H1 (cell line): ENCODE measurements around the gene CPT2. TPM values are rescaled to one million over a fixed set of nuclear protein-coding genes. Genes with fewer than 3 reads are reported as not detected.
A peak's percentile ranks its signal among the peaks of the same experiment; 100 is the strongest.

ENCODE experiments used
- CTCF ChIA-PET: fragments of 300-600 bp; sonication (Branson Sonifier 250); formaldehyde crosslinking; loops from one replicate; lab custom pipeline; 2021; ENCODE audit not compliant: partially characterized antibody; lab: Charles Lee
- POLR2A ChIA-PET: fragments of 300-600 bp; sonication (Branson Sonifier 250); formaldehyde crosslinking; loops from one replicate; lab custom pipeline; 2021; ENCODE audit warnings: inconsistent platforms; ENCODE audit not compliant: partially characterized antibody; lab: Charles Lee
- DNase-seq, 2 experiments: peaks; one replicate each; pipeline versions ENCODE4 v3.0.0 to v3.0.0-alpha.2; 2010 to 2022; ENCODE audit warnings: low spot score in 2 of 2, low read depth in 1 of 2, mixed read lengths in 1 of 2
- FAIRE-seq: peaks from 2 replicates; lab custom pipeline; 2011; peaks lifted over from hg19 to GRCh38; lab: Jason Lieb, UNC
- H2AFZ ChIP-seq: 2 replicates; pipeline ENCODE4 v1.8.1; 2012; ENCODE audit warnings: low read length, inconsistent platforms
- H2AK5ac ChIP-seq: 2 replicates; pipeline ENCODE4 v1.6.1; 2013; ENCODE audit warnings: low read depth, low read length
- H2BK120ac ChIP-seq: replicated peaks from 2 replicates; pipeline ENCODE3; 2013; ENCODE audit warnings: low read depth, low read length, inconsistent platforms
- H2BK12ac ChIP-seq: 2 replicates; pipeline ENCODE4 v1.6.1; 2013; ENCODE audit warnings: low read depth, low read length
- H2BK15ac ChIP-seq: 2 replicates; pipeline ENCODE4 v1.6.1; 2013; ENCODE audit warnings: low read length
- H2BK20ac ChIP-seq: 2 replicates; pipeline ENCODE4 v1.6.1; 2013; ENCODE audit warnings: low read length
- H2BK5ac ChIP-seq: 2 replicates; pipeline ENCODE4 v1.6.1; 2013; ENCODE audit warnings: low read depth, low read length
- H3K14ac ChIP-seq: 2 replicates; pipeline ENCODE4 v1.6.1; 2013; ENCODE audit warnings: inconsistent platforms; ENCODE audit not compliant: insufficient read length
- H3K18ac ChIP-seq: 2 replicates; pipeline ENCODE4 v1.6.1; 2013; ENCODE audit warnings: low read length; ENCODE audit errors: extremely low read depth
- H3K23ac ChIP-seq: 2 replicates; pipeline ENCODE4 v1.6.1; 2013; ENCODE audit warnings: inconsistent platforms; ENCODE audit not compliant: insufficient read length
- H3K23me2 ChIP-seq: 2 replicates; pipeline ENCODE4 v1.6.1; 2013; ENCODE audit warnings: low read depth, low read length
- H3K27ac ChIP-seq: 2 replicates; pipeline ENCODE4 v1.6.1; 2011; ENCODE audit warnings: low read depth, low read length, inconsistent platforms
- H3K27me3 ChIP-seq, 4 experiments: replicated peaks in 1 of 4; 1 replicate in 1 of 4; 2 replicates in 3 of 4; pipeline versions ENCODE4 v1.6.1 to v1.8.1; 2011 to 2013; ENCODE audit warnings: low read length in 3 of 4, mild to moderate bottlenecking in 3 of 4, inconsistent platforms in 2 of 4, mixed read lengths in 2 of 4, moderate library complexity in 1 of 4; ENCODE audit not compliant: control insufficient read depth in 3 of 4, insufficient read depth in 3 of 4; ENCODE audit errors: extremely low read depth in 1 of 4
- H3K36me3 ChIP-seq, 4 experiments: 2 replicates each; pipeline versions ENCODE4 v1.6.1 to v1.8.1; 2011 to 2013; ENCODE audit warnings: mild to moderate bottlenecking in 4 of 4, low read length in 3 of 4, moderate library complexity in 2 of 4, control low read depth in 1 of 4, inconsistent platforms in 1 of 4; ENCODE audit not compliant: insufficient read depth in 4 of 4, control insufficient read depth in 2 of 4
- H3K4ac ChIP-seq: replicated peaks from 2 replicates; pipeline ENCODE3; 2013; ENCODE audit warnings: low read length, low read depth, mixed read lengths, inconsistent platforms; ENCODE audit not compliant: insufficient read length
- H3K4me1 ChIP-seq, 4 experiments: replicated peaks in 1 of 4; 1 replicate in 1 of 4; 2 replicates in 3 of 4; pipeline versions ENCODE4 v1.6.1 to v1.8.1; 2011 to 2013; ENCODE audit warnings: low read length in 3 of 4, inconsistent platforms in 2 of 4, mixed read lengths in 1 of 4; ENCODE audit not compliant: insufficient read depth in 4 of 4, control insufficient read depth in 3 of 4
- H3K4me2 ChIP-seq, 2 experiments: 2 replicates each; pipeline versions ENCODE4 v1.6.1 to v1.8.1; 2011 to 2013; ENCODE audit warnings: low read depth in 2 of 2, low read length in 2 of 2, control low read depth in 1 of 2, inconsistent platforms in 1 of 2, mild to moderate bottlenecking in 1 of 2; ENCODE audit not compliant: insufficient read depth in 1 of 2
- H3K4me3 ChIP-seq, 4 experiments: fragments of 200-600, 300-600 bp in 1 of 4; sonication (generic), shearing (Covaris generic), sonication (Bioruptor Twin) in 1 of 4; 2 replicates each; pipeline versions ENCODE4 v1.5.1 to v1.8.1; 2011 to 2016; ENCODE audit warnings: low read length in 4 of 4, low read depth in 3 of 4, control low read depth in 2 of 4, inconsistent platforms in 2 of 4, mild to moderate bottlenecking in 2 of 4, mixed read lengths in 1 of 4, moderate library complexity in 1 of 4; ENCODE audit not compliant: insufficient read depth in 2 of 4; ENCODE audit errors: extremely low read depth in 1 of 4
- H3K56ac ChIP-seq: replicated peaks from 2 replicates; pipeline ENCODE3; 2013; ENCODE audit warnings: low read depth, mild to moderate bottlenecking, mixed read lengths, low read length, inconsistent platforms; ENCODE audit not compliant: insufficient read length
- H3K79me1 ChIP-seq: 2 replicates; pipeline ENCODE4 v1.6.1; 2013; ENCODE audit warnings: low read depth, low read length, control low read depth
- H3K79me2 ChIP-seq, 2 experiments: 2 replicates each; pipeline versions ENCODE4 v1.6.1 to v1.8.1; 2012 to 2013; ENCODE audit warnings: low read length in 2 of 2, mild to moderate bottlenecking in 2 of 2, inconsistent platforms in 1 of 2; ENCODE audit not compliant: insufficient read depth in 2 of 2, control insufficient read depth in 1 of 2
- H3K9ac ChIP-seq, 4 experiments: replicated peaks in 1 of 4; 1 replicate in 1 of 4; 2 replicates in 3 of 4; pipeline versions ENCODE4 v1.6.1 to v1.8.1; 2011 to 2013; ENCODE audit warnings: low read depth in 3 of 4, low read length in 3 of 4, control low read depth in 2 of 4, mild to moderate bottlenecking in 2 of 4, moderate library complexity in 2 of 4, inconsistent platforms in 1 of 4; ENCODE audit errors: extremely low read depth in 1 of 4
- H3K9me3 ChIP-seq, 2 experiments: 2 replicates each; pipeline versions ENCODE4 v1.6.1 to v1.8.1; 2012 to 2013; ENCODE audit warnings: mild to moderate bottlenecking in 2 of 2, moderate library complexity in 2 of 2, control low read depth in 1 of 2, inconsistent platforms in 1 of 2, low read depth in 1 of 2, low read length in 1 of 2, mixed read lengths in 1 of 2; ENCODE audit not compliant: insufficient read depth in 2 of 2
- H4K20me1 ChIP-seq, 2 experiments: replicated peaks in 1 of 2; 2 replicates each; pipeline versions ENCODE3 to v1.8.1; 2011 to 2013; ENCODE audit warnings: inconsistent platforms in 2 of 2, low read length in 2 of 2, mild to moderate bottlenecking in 1 of 2; ENCODE audit not compliant: insufficient read depth in 2 of 2, control insufficient read depth in 1 of 2
- H4K5ac ChIP-seq: 2 replicates; pipeline ENCODE4 v1.6.1; 2013; ENCODE audit warnings: low read length, low read depth, mixed read lengths, inconsistent platforms; ENCODE audit not compliant: insufficient read length
- H4K8ac ChIP-seq: 2 replicates; pipeline ENCODE4 v1.8.0; 2013; ENCODE audit warnings: mild to moderate bottlenecking, moderate library complexity, low read length, inconsistent platforms; ENCODE audit not compliant: insufficient read depth; ENCODE audit errors: extremely low read depth
- H4K91ac ChIP-seq: replicated peaks from 2 replicates; pipeline ENCODE3; 2013; ENCODE audit warnings: low read length, mixed read lengths, inconsistent platforms; ENCODE audit not compliant: insufficient read length
- CEBPB ChIP-seq: IDR thresholded peaks from 2 replicates; pipeline ENCODE4 v1.6.1; 2012; ENCODE audit warnings: low read depth, low read length
- HDAC2 ChIP-seq, 2 experiments: fragments of 300-600 bp in 1 of 2; sonication (generic) in 1 of 2; IDR thresholded peaks; 2 replicates each; pipeline ENCODE4 v1.6.1; 2011 to 2012; ENCODE audit warnings: low read depth in 2 of 2, low read length in 2 of 2, mild to moderate bottlenecking in 2 of 2, moderate library complexity in 2 of 2, borderline replicate concordance in 1 of 2, inconsistent platforms in 1 of 2
- SIX5 ChIP-seq: IDR thresholded peaks from 2 replicates; pipeline ENCODE4 v1.6.1; 2011; ENCODE audit warnings: mild to moderate bottlenecking, low read depth, low read length
- WGBS, 2 experiments: shearing (Covaris generic) in 1 of 2; methylation state at CpG; one replicate each; pipeline versions ENCODE4 v1.1.6 to v1.1.7; 2013 to 2015; ENCODE audit warnings: low lambda C conversion rate in 2 of 2, mixed read lengths in 2 of 2, inconsistent platforms in 1 of 2, low coverage in 1 of 2, missing lambda C conversion rate in 1 of 2; ENCODE audit not compliant: insufficient replicate concordance in 2 of 2, insufficient coverage in 1 of 2, insufficient read length in 1 of 2; ENCODE audit errors: extremely low coverage in 1 of 2, missing lambda C conversion rate in 1 of 2; 5-methylcytosine and 5-hydroxymethylcytosine counted together
- polyA plus RNA-seq, 7 experiments: library from polyadenylated mRNA; depleted of rRNA in 3 of 7; stranded (reverse) in 5 of 7; unstranded in 2 of 7; fragments of >200 nt in 5 of 7; fragments of 200-250 nt in 2 of 7; gene quantifications; 1 replicate in 5 of 7; 2 replicates in 1 of 7; 4 replicates in 1 of 7; pipeline versions ENCODE4 v1.2.1 to v1.2.3, GENCODE V29; 2011 to 2013; ENCODE audit warnings: missing spikeins in 2 of 7, mixed read lengths in 2 of 7
- total RNA-seq: library from RNA; stranded (reverse); fragmentation: NEBNext Ultra II Directional; extraction: Animal tissue kit (Norgen Biotek cat#: 25700); gene quantifications from 2 replicates; pipeline ENCODE4 v1.2.1, GENCODE V29; 2021

The CPT2 gene
- total and polyA plus RNA-seq, 2 of the 8 experiments (the other 6 are each of a cell fraction or from before 2014, with no cell fraction given), result 23.9 to 25.5 TPM

- FAIRE-seq (no peak), DNase-seq (no peak)
- 0 out of 2 replicates have a peak overlapping the region, but pooled peaks have one; percentile 41 for H2AFZ ChIP-seq
- no peaks in the 10 kb centered on the region for H3K79me1 ChIP-seq
- H4K5ac ChIP-seq, result no peak overlapping the region
- H3K23me2 ChIP-seq, result no peaks in the 10 kb centered on the region
- no peaks in the 10 kb centered on the region for H4K20me1 ChIP-seq
- CTCF ChIA-PET, result interaction anchor here (0.9 to 2.4 kb wide), 4 partner anchors 9 to 418 kb away, joined by 3 to 5 read pairs (median 4); no protein-coding TSS in a partner anchor
- no peaks in the 10 kb centered on the region; a peak in 1 of 7 replicates for H3K4me1 ChIP-seq
- H2BK15ac ChIP-seq, result no peak overlapping the region
- no peak overlapping the region for H3K27ac ChIP-seq
- H3K9me3 ChIP-seq, result no peaks in the 10 kb centered on the region
- no peaks in the 10 kb centered on the region for H3K27me3 ChIP-seq
- H4K91ac ChIP-seq, result no peak overlapping the region
- H2BK120ac ChIP-seq, result no peak overlapping the region
- no peaks in the 10 kb centered on the region for H3K79me2 ChIP-seq
- no peak overlapping the region for H3K4ac ChIP-seq
- H3K56ac ChIP-seq, result no peak overlapping the region
- H3K14ac ChIP-seq, result no peak overlapping the region
- H3K4me3 ChIP-seq, result no peak overlapping the region
- H3K4me2 ChIP-seq, result no peak overlapping the region
- no peak overlapping the region for H2AK5ac ChIP-seq
- no peak overlapping the region for H2BK20ac ChIP-seq
- POLR2A ChIA-PET, result no interaction called here
- TF ChIP-seq CEBPB, result peak; percentile 73; the same call in 1 of the 2 replicates
- no peak for TF ChIP-seq HDAC2 (IDR thresholded peaks at IDR 0.05; ENCODE audit: borderline replicate concordance in 1 of 2, low read depth in 2 of 2, low read length in 2 of 2)
- no peak for TF ChIP-seq SIX5
- TF ChIP-seq, all 59 proteins: peak for 1
- no peak overlapping the region for H2BK5ac ChIP-seq
- no peak overlapping the region for H3K9ac ChIP-seq
- H3K36me3 ChIP-seq, result no peaks in the 10 kb centered on the region
- H3K18ac ChIP-seq, result peak overlapping the region; percentile 63; the same call in 1 of the 2 replicates
- no peak overlapping the region for H4K8ac ChIP-seq
- H3K23ac ChIP-seq, result no peak overlapping the region
- 87% methylated on average over 4 of the region's 4 CpGs; no CpG with 5 or more reads in 1 of the 2 experiments for WGBS, 2 experiments
- H2BK12ac ChIP-seq, result no peak overlapping the region
Measured at GRCh38 chr1:53147174-53147573, 49.5 kb upstream of the CPT2 start.
